ENCODE measurements around the gene DHX32.

DNA sequence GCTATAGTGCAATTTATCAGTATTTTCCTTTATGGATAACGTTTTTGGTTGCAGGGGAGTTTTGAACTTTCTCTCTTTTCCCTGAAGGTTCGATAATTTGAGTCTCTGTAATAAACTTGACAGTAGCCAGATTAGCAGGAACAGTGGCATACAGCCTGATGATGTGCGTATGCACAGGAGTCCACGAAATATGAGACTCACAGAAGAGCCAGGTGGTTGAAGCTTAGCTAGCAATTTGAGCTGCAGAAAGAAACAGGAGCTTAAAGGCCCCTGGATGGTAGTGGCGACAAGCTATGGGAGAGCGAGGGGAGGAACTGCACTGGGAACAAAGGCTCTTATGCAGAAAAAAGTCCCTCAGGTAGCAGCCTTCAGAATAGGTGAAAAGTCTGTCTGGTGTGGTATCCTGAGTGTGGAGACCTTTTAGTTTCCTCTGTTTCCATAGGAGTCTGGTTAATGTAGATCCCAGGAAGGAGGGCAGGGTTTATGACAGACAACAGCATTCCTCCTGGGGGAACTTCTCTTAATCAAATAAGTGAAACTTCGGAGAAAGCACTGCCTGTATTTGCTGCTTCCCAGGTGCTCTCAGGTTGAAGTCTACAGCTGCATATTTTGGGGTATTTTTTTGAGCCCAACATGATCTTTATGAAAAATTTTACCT, 48.0 kb upstream of the DHX32 start:
- TF ChIP-seq CREB5 (CRISPR knock-in tag; IDR thresholded peaks at IDR 0.05; ENCODE audit: low read depth) (no peak), ARNTL (CRISPR knock-in tag; IDR thresholded peaks at IDR 0.05; ENCODE audit: borderline replicate concordance, low read depth) (no peak)

All from SK-N-SH treated with all-trans-retinoic acid at 6 μM for 48 hours (cell line).